Measurements from ENCODE around the gene MBNL2.

GRCh38 chr13:97353927-97354675 is 132.0 kb downstream of the MBNL2 start:
- no peak for TF ChIP-seq POLR2AphosphoS5 (IDR thresholded peaks at IDR 0.05)
- TF ChIP-seq, protein P1, sequence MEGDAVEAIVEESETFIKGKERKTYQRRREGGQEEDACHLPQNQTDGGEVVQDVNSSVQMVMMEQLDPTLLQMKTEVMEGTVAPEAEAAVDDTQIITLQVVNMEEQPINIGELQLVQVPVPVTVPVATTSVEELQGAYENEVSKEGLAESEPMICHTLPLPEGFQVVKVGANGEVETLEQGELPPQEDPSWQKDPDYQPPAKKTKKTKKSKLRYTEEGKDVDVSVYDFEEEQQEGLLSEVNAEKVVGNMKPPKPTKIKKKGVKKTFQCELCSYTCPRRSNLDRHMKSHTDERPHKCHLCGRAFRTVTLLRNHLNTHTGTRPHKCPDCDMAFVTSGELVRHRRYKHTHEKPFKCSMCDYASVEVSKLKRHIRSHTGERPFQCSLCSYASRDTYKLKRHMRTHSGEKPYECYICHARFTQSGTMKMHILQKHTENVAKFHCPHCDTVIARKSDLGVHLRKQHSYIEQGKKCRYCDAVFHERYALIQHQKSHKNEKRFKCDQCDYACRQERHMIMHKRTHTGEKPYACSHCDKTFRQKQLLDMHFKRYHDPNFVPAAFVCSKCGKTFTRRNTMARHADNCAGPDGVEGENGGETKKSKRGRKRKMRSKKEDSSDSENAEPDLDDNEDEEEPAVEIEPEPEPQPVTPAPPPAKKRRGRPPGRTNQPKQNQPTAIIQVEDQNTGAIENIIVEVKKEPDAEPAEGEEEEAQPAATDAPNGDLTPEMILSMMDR (IDR thresholded peaks at IDR 0.05) = no peak
- TF ChIP-seq POLR2A (IDR thresholded peaks at IDR 0.05) = no peak
- TF ChIP-seq EP300 (IDR thresholded peaks at IDR 0.05) = no peak
